Effector CD8-positive, alpha-beta T cell (primary cell): ENCODE data around the gene FABP3.

Experiments used
- DNase-seq: peaks from one replicate; lab custom pipeline; 2025; lab: John Stamatoyannopoulos, UW
- total RNA-seq, 4 experiments: gene quantifications; one replicate each; lab custom pipeline; 2026; lab: John Stamatoyannopoulos, UW

Gene FABP3
- total RNA-seq: 0 to 0.18 (median 0) reads per million in 4 experiments

DNA sequence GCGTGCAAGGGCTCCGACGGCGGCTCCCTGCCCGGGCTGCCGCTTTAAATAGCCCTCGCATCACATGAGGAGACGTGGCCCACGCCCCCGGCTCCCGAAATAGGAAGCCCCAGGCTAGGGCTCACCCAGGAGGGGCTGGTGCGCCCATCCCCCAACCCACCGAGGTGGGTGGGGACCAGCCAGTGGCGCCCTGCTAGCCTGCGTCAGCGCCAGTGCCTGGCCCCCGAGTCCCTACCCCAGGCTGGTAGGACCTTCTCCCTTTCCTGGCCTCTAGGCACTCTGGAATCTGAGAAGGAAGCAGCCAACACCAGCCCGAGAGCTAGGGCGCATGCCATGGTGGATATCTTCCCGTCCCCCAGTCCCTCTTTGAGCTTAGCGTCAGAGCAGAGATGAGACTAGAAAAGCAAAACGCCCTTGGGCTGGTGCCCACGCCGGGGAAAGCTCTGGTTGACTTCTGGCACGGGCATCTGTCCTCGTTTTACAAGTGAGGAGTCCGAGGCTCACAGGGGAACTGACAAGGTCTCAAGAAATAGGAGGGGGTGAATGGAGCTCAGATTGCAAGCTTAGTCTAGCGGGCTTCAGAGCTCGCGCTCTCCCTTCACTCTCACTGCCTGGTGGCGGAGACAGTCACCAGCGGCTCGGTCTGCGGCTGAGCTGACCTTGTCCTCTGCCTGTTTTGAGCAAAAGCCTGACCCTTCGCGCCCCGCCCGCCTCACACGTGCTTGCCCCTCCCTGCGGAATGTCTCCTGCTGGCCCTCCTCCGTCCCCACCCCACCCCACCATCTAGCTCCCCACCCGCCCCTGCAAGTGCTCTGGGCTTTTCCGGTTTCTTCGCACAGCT lies at the start of gene FABP3:
TSS of gene FABP3 (minus strand) at position 21 of the 841 bp plus-strand sequence. CDS start 62 bp downstream, outside the sequence.
- DNase-seq: no peak

DNA sequence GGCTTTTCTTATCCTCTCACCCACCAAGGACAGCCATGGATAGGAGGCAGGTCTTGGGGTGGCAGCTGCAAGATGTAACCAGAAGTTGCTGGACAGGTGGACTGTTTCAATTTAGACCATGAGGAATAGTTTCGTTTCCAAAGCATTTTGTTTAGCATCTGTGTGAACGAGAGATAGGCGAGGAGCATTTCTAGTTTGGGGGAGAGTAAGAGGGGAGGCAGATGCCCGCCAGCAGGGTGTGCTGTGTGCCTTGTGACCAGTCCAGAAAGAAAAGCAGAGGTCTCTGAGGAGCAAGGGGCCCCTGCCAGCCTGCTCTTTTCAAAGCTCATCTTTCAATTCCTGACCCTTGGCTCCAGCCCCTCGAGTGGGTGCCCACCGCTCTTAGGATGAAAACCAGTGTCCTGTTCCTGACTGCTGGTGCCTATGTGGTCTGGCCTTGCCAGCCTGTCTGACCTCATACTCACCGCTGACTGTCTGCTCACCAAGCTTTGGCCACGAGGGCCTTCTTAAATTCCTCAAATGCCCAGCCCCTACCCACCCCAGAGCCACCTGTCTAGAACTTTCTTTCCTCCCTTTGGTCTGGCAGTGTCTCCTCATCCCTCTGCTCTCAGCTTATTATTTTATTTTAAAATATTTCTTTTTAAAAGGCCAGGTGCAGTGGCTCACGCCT lies 48.6 kb upstream of the FABP3 start:
- DNase-seq: no peak

DNA sequence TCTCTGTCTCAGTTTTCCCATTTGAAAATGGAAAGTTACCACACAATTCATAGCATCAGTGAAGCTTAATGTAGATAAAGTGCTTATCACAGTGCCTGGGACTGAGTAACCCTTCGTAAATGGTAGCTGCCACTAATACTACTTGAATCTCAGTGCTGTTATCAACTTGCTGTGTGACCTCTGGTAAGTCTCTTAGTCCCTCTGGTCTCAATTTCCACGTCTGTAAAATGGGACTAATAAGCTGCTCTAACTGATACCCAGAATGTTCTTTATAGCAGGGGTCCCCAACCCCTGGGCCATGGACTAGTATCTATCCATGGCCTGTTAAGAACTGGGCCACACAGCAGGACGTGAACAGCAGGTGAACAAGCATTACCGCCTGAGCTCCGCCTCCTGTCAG lies 47.8 kb upstream of the FABP3 start:
- no peak for DNase-seq

DNA sequence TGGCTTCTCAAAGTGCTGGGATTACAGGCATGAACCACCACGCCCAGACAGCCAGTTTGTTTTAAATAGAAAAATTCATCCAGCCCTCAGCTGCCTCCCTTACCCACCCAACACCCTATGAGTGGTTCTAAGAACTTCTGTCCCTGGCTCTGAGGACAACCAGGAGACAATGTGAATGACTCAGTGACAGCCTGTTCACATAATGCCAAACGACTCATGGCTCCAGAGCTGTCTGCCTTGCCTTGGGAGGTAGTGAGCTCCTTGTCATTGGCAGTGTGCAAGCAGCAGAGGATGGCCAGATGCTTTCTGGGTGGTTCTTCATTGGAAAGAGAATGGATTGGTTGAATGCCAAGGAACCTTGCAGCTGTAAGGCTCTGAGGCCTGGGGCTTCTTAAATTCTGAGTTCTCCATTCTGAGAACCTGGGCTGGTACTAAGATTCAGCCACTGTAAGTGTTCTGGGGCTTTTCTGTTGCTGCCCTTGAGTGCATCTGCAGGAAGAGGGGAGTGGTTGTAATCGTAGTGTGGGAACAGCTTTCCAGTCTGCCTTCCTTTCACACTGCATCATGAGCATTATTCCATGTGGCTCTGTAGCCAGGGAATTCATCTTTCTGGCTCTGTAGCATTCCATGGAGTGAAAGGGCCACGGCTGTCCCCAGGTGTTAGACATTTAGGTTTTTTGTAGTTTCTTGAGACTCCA lies 45.9 kb upstream of the FABP3 start:
- no peak for DNase-seq

DNA sequence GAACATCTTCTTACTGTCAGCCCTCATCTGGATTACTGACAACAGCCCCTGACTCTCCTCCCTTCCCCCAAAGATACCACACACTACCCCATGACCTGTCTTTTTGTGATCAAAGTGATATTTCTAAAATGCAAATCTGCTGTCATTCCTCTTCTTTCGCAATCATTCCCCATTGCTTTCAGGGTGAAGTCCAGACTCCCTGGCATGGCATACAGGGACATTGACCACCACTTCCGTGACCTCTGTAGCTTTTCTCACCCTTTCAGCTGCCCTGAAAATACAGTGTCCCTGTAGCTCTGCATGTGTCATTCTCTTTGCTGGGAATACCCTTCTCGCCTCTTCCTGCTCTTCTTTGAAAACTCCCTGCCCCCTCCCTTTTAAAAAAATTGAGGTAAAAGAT lies 44.3 kb upstream of the FABP3 start:
- no peak for DNase-seq

DNA sequence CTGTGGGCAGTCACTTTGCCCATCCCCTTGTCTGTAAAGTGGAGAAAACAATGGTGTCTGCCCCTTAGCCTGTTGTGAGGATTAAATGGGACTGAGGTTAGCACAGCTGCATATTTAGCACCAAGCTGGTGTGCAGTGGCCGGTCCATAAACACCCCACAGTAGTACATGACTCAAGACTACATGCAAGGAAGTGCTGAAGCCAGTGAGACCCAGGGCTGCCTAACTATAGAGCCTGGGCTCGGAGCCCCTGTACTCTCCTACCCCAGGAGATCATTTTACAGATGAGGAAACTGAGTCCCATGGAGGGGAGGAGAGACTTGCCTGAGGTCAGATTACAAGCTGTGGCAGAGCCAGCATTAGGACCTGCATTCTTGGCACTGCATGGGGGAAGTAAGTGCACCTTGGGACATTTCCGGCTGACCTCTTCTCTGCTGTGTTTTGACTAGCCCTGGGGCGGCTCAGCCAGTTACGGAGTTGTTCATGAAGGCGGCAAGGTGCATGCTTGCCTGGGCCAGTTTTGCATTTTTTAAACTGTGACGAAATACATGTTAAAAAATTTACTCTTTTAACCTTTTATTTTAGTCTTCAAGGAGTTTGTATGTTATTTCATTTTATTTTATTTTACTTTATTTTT lies 43.3 kb upstream of the FABP3 start:
- DNase-seq: no peak

DNA sequence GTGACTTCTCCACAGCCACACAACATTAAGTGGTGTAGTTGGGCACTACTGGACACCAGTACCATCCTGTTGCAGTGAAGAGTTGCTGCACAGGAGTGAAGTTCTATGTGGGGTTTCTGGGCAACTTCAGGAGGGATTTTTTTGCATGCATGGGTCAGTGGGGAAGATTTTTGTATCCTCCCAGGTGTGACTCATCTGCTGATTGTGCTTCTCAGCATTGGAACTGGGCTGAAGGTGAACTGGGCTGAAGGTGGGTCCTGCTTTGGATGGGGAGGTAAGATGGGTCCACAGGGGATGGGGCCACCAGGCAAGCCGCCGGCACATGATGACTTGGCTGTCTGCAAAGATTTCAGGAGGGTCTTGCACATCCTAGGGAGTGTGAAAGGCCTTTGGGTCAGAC lies 42.8 kb upstream of the FABP3 start:
- DNase-seq: no peak

DNA sequence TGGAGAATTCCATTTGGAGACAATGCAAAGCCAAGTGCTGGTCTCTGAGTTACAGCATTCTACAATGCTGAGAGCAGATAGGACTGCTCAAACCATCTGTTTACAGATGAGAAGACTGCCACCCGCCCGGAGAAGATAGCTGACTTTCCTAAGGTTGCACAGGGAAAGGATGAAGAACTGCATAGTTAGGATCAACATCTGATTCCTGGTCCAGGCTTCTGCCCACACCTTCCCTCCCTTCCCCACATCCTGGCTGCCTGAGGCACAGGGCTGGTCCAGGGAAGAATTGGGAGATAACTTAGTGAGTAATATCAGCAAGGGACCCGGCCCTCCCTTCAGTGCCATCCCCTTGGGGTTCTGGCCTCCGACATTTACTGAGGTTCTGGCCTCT lies 42.1 kb upstream of the FABP3 start:
- DNase-seq: no peak

DNA sequence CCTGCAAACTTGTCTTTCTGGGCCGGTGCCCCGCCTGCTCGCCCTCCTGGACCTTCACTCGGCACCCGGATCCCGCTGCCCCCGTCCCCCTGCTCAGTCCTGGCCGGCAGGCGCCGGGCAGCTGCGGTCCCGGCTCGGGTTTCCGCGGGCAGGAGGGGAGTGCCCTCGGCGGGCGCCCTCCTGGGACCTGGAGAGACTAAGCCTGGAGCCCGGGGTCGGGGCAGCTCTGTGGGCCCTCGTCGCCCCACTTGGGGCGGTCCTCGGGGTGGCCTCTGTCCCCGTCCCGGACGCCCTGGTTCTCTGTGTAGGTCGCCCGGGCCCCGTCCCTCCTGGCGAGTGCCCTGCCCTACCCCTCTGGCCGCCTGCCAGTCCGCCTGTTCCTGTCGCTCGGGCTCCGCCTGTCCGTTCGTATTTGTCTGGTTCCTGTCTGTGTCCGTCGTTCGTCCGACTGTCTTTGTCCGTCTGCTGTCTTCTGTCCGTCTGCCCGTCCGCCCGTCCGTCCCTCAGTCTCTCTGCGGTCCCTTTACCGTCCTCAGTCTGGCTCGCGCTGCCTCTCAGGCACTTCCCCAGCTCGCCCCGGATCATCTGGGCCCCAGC lies 40.6 kb upstream of the FABP3 start:
- DNase-seq: no peak

DNA sequence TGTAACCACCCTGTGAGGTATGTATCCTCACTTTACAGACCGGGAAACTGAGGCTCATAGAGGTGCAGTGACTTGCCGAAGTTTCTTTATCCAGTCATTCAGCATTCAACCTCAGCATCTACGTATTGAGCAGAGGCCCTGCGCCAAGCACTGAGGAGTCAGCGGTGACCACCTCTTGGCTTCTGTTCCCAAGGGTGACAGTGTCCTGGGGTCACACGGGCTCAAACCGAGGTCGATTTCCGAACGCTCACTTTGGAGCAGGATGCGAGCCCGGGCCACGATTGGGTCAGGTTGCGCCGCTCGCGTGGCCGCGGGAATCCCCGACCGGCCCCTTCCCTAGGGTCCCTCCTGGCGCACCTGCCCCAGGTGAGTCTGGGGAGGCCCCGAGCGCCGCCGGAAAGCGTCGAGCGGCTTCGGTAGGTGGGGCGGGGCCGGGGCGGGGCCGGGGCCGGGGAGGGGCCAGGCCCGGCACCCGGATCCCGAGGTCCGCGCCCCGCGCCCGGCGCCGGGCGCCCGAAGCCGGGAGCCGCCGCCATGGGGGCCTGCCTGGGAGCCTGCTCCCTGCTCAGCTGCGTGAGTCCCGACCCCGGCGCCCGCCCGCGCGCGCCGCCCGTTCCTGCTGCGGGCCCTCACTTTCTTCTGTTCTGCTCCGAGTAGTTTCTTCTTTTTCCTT lies 40.0 kb upstream of the FABP3 start, which contains the start of gene SERINC2:
TSS of gene SERINC2 (plus strand) at position 482 of the 673 bp plus-strand sequence. CDS start at position 535, 53 bp downstream.
- DNase-seq: no peak

DNA sequence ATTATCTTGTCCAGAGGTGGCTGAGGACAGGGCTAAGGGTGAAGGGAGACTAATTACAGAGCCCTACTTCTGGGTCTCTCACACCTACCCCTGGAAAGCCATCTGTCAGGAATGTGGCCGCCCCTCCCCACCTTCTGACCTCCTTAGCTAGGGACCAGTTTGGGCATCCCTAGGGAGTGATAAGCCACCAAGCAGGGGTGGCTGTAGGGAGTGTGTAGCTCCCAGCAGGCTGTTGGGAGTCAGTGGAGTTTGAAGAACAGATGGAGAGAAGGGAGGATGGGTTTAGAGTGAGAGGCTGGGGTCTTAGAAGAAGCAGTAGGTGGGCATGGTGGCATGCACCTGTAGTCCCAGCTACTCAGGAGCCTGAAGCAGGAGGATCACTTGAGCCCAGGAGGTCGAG lies 39.3 kb upstream of the FABP3 start:
- DNase-seq: no peak

DNA sequence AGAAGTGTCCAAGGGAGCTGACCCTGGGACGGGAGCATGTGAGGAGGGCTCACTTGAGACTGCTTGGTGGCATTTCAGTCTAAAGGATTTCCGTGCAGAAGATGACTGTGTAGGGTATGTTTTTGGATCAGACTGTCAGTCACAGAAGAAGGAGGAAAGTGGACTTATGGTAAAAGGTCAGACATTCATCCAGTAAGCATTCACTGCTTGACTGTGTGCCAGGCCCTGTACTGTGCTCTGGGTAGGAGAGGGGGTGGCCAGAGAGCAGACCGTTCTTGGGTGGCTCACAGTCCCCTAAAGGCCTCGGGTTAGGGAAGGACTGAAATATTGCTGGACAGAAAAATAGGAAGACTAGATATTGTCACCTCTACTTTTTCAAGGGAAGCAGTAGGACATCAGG lies 38.0 kb upstream of the FABP3 start:
- DNase-seq: no peak

DNA sequence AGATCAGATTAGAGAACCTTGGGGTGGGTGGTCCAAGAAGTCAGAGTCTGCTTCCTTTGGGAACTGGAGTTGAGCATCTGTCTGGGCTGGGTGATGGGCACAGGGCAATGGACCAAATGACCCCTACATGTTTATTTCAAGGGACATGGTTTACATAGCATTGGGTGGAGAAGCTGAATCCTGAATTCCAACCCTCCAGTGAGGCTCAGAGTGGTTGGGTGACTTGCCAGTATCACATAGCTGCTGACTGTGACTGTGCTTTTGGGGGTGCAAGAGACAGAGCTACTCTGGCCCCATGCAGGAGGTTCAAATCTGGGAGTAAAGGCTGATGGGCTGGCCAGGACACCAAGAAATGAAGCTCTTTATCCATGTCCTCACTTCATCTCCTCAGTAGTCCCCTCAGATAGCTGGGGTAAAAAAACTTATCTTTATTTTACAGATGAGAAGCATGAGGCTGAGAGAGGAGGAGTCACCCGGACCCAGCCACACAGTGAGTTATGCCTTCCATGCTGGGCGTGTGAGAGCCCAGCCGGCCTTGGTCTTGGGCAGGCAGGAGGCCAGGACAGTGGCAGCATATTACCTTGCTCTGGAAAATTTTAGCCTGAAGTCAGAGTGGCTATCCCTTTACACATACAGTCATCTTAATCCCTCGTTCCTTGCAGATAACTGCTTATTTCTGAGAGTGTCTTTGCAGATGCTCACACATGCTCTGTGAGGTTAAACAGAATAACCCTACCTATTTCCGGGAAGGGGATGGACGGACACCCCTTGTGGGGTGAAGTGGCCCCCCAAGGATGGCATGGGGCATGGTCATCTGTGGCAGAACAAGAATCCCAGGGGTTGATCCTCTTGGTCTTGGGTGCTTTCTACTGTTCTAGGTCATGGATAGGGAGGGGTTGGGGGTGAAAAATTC lies 37.3 kb upstream of the FABP3 start:
- no peak for DNase-seq

DNA sequence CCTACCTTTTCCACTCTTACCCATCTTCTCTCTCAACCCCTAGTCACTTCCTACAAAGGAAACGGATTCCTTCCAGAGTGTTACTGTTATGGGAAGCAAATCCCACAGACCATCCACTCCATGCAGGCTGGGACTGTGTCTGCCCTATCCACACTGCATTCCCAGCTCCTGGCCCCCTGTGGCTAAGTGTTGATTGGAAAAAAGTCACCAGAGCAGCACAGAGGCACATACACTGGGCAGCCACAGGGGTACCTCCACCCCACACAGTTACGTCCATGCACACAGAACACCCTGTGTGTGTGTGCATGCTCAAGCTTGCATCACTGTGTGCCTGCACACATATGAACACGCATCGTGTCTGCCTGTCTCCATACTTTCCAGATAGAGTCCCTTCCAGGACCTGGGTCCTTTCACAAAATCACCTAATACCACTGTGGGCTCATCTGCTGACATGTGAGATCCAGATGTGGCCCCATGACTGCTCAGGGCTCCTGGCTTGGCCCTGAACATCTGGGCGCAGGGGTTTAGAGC lies 36.0 kb upstream of the FABP3 start:
- no peak for DNase-seq

DNA sequence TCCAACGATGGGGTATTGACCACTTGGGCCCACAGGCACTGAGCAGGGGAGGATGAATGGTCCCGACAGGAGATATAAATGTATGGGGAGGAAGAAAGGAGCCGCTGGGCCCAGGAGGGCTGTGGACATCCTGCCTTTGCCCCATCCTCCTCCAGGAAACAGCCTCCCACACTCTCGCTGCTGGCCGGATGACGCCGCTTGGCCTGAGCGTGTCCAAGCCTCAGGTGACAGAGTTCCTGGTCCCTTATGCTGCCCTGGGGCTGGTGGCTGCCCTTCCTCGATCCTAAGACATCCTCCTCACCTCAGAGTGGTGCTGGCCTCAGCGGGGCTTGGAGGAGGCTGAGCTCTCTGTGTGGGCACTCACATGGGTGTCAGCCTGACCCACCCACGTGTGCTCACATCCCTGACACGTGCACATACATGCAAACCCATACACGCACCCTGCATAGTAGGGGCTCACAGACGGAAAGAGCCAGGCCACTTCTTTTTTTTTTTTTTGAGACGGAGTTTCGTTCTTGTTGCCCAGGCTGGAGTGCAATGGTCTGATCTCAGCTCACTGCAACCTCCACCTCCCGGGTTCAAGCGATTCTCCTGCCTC lies 34.3 kb upstream of the FABP3 start:
- no peak for DNase-seq

DNA sequence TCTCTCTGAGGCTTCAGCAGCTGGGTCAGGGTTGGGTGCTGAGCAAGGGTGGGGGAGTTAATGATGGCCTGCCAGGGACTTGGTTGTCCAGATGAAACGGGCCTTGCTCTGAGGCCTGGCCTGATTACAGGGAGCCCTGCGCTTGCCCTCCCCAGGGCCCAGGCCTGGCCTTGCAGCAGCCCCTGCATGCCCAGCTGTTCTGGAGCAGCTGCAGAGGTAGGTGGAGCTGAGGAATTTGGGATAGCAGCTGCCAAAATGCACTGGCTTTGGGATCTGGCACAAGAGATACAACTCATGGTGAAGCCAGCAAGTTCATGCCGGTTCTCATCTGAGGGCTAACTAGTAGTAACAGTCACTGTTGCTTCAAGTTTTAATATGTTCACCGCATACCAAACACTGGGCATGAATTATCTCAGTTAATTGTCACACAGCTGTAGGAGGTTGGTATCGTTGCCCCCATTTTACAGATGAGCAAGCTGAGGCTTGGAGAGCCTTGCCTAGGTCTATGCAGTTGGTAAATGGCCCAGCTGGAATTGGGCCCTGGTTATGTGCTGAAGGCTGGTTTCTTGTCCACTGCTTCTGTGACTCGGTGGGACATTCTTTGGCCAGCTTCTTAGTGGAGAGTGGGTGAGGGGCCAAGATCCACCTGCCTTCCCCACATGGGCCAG lies 32.8 kb upstream of the FABP3 start:
- no peak for DNase-seq

DNA sequence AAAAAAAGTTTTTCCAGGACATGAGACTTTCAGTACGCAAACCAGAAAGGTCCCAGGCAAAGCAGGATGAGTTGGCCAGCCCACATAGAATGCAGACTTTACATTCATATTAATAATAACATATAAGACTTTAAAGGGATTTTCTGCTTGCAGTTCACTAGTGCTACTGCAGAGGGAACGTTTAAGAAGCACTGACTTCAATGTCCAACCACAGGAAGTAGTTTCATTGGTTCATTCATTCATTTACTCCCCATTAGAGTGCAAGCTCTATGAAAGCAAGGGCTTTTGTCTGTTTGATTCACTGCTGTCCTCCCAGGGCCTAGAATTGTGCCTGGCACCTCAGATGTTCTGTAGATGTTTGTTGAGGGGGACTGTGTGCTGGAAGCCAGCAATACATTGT lies 28.4 kb upstream of the FABP3 start:
- DNase-seq: no peak

DNA sequence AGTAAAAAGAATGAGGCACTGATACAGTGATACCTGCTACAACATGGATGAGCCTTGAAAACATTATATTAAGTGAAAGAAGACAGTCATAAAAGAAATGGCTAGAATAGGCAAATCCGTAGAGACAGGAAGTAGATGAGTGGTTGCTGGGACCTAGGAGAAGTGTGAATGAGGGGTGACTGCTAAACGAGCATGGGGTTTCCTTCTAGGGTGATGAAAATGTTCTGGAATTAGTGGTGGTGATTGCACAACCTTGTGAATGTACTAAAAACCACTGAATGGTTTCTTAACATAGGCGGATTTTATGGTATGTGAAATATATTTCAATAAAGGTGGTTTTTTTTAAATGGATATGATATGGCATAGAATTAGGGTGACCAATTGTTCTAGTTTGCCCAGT lies 27.5 kb upstream of the FABP3 start:
- no peak for DNase-seq

DNA sequence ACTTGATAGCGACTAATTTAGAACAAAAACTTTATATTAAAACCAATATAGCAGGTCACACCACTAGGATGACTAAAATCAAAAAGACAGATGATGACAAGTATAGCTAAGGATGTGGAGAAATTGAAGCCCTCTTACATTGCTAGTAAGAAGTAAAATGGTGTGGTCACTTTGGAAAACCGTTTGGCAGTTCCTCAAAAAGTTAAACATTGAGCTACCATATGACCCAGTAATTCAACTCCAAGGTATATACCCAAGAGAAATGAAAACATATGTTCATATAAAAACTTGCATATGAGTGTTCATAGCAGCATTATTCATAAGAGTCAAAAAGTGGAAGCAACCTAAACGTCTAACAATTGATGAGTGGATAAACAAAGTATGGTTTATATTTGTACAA lies 27.1 kb upstream of the FABP3 start:
- no peak for DNase-seq
